ENCODE measurements around the gene GCM1. TPM values are rescaled to one million over a fixed set of nuclear protein-coding genes. Genes with fewer than 3 reads are reported as not detected.
"Not testable (repeated sequence)": the region's sequence is repeated elsewhere in the genome, so short reads cannot be mapped to it uniquely, and the experiment has no call there.

Gene GCM1, protein sequence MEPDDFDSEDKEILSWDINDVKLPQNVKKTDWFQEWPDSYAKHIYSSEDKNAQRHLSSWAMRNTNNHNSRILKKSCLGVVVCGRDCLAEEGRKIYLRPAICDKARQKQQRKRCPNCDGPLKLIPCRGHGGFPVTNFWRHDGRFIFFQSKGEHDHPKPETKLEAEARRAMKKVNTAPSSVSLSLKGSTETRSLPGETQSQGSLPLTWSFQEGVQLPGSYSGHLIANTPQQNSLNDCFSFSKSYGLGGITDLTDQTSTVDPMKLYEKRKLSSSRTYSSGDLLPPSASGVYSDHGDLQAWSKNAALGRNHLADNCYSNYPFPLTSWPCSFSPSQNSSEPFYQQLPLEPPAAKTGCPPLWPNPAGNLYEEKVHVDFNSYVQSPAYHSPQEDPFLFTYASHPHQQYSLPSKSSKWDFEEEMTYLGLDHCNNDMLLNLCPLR
- total RNA-seq (2014; rRNA removed; shearing (Covaris generic)): 0.23 TPM in 1 of 2 replicates, not detected in the other

DNA sequence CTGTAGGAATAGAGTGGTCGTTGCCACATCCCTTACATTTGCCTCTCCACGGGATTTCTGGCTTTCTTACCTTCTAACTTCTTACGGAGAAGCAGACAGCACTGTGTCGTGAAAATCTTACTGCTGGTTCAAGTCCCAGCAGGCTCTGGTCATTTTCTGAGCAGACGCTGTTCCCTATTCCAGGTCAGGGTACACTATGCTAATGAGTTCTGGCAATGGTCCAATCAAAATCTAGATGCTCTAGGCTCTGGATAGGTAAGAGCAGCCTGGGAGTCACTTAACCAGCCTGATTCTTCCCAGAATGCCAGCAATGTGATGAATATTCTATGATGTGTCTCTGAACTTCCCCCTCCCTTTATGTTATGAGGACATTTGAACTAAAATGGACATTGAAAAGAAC is at the start of gene GCM1:
GCM1 (minus strand) TSS at position 158 of the 400 bp plus-strand sequence. CDS start 3,209 bp downstream, outside the sequence.
- DNase-seq (ENCODE audit: low read depth): no peak

- no peak for DNase-seq (ENCODE audit: low read depth)
Observed at GRCh38 chr6:53197553-53197952, 48.9 kb upstream of the GCM1 start.

DNA sequence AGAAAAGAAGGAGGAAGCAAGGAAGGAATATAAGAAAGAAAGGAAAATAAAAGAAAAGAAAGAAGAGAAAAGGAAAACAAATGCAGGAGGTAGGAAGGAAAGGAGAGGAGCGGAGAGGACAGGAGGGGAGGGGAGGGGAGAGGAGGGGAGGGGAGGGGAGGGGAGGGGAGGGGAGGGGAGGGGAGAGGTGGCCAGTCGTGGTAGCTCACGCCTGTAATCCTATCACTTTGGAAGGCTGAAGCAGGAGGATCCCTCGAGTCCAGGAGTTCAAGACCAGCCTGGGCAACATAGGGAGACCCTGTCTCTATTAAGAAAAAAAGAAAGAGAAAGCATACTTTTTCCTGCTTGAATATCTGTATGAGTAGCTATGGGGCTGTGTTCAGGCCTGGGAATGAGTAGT is 46.4 kb upstream of the GCM1 start:
- no peak for DNase-seq (ENCODE audit: low read depth)

DNA sequence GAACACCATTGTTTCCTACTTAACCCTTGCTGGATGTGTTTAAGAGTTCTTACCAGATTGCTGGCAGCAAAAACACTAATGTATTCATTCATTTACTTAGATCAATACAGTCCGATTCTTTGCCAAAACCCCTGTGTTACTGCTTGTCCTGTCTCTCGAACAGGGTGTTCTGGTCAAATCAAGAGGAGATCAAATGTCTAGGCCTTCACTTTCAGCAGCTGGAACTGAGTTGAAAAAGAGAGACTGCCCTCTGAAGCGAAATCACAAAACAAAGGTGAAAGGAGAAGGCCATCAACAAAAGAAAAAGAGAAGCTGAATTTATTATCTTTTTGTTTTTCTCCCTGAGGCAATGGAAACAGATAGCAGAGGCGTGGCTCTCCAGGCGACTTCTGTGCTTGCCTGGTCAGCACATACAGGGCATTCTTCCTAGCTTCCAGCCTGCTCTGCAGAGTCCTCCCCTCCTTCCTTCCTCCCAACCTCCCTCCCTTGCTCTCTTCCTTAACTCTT is 44.1 kb upstream of the GCM1 start:
- no peak for DNase-seq (ENCODE audit: low read depth)

GRCh38 chr6:53189554-53189953 is 40.9 kb upstream of the GCM1 start:
- DNase-seq (ENCODE audit: low read depth): no peak

DNA sequence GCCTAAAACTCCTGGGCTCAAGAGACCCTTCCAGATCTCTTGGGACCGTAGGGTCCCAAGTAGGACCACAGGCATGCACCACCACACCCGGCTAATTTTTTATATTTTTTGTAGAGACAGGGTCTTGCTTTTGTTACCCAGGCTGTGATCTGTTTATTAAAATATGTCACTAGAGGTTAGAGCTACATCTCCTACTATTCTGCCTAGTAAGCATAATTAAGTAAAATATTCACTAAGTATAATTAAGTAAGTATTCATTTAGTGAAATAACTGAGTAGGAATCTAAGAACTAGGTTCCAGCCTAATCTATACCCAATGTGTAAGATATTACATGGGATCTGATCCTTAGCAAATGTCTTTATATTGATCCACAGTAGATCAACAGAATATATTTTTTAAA is 40.2 kb upstream of the GCM1 start:
- DNase-seq (ENCODE audit: low read depth): no peak

DNA sequence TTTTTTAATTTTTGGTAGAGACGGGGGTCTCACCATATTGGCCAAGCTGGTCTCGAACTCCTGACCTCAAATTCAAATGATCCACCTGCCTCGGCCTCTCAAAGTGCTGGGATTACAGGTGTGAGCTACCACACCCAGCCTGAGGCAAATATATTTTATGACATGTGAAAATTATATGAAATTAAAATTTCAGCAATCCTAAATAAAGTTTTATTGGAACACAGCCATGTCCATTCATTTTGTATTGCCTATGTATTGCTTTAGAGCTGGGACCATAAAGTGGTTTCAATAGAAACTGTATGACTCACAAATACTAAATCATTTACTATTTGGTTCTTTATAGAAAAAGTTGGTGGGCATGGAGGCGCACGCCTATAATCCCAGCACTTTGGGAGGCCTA is 32.0 kb upstream of the GCM1 start:
- no peak for DNase-seq (ENCODE audit: low read depth)

DNA sequence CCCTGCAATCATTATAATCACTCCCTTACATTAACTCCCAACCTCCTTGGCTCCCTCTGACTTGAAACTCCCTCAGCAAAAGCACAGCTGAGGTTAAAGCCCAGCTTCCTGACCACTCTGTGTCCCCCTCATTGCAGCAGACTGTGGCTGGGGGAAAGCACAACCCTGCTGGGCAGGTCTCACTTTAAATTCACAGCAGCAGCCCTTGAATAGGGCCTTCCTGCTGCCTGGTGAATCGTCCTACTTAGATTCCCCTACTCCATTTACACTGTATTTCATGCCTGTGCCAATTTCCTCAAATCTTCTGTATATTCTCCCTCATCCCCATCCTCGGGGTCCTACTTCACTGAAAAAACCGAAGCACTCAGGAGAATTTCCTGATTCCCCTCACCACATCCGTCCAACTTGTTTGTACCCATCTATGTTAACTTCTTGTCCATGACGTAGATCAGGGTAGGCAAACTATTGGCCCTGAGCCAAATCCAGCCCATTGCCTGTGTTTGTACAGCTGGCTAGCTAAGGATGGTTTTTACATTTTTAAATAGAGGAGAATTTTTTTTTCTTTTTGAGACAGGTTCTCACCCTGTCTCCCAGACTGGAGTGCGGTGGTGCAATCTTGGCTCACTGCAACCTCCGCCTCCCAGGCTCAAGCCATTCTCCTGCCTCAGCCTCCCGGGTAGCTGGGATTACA is 31.5 kb upstream of the GCM1 start:
- peak; percentile 48 for DNase-seq (ENCODE audit: low read depth)

GRCh38 chr6:53178837-53179432 is 30.3 kb upstream of the GCM1 start:
- DNase-seq (ENCODE audit: low read depth): no peak

DNA sequence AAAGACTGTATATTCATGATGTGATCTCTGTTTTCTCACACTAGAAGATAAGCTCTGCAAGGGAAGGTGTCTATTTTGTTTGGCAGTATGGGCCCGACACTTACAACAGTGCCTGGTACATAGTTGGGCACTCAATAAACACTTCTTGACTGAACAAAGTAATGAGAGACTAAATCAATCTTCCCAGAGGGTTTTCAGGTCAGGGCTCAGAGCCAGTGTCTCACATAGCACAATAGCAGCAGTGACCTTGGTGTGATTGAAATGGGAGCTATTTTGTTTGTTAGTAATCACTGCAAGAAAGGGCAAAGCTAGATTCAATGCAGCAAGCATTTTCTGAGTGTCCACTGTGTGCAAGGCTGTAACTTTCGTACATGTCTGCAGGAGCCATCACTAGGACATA is 26.4 kb upstream of the GCM1 start:
- DNase-seq (ENCODE audit: low read depth): no peak

DNA sequence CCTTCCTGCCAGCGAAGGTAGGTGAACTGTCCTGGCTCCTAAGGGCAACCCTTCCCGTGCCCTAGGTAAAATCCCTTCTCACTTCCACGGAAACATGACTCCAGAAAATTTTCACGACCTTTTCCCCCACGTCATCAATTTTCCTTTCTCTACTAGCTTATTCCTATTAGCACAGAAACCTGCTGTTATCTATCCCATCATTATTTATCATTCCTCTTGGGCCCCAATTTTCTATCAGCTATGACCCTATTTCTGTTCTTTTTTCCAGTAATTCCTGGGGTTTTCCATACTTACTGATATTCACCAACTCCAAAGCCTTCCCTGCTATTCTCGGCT is 23.8 kb upstream of the GCM1 start:
- DNase-seq (ENCODE audit: low read depth): no peak

DNA sequence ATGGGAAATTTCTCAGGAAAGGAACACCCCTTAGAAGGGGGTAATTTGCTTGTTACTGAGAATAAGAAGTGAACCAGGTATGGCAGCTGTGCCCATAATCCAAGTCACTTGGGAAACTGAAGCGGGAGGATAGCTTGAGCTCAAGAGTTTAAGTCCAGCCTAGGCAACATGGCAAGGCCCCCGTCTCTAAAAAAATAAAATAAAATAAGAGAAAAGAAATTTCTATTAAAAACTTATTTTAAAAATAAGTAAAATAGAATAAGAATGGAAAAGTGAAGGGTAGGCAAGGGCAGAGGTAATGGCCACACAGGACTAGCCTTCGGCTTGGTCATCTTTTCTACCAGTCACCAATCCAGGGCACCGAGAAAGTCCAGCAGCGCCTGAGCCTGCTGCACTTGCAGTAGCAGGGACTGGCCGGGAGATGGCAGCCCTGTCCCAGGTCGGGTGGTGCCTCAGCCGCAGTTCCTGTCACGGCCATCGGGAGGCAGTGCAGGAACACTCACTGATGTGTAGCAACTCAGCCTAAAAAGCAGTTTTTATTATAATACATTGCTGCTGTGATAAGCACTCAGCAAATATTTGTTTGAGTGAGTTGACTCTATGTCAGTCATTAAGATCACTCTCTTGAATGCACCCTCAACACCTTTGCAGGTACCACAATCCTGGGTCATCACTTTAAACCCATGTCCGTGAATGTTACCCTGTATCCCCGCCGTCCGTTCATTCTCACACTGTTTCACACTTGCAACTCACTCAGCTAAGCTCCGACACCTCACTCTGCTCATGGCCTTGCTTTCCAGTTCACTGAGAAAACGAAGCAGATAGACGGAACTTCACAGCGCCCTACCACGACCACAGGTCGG is 23.2 kb upstream of the GCM1 start:
- peak; percentile 90 for DNase-seq (ENCODE audit: low read depth)

- peak; percentile 69 for DNase-seq (ENCODE audit: low read depth)
Observed at GRCh38 chr6:53168516-53169267, 20.1 kb upstream of the GCM1 start.

GRCh38 chr6:53165293-53165692 is 16.7 kb upstream of the GCM1 start:
- no peak for DNase-seq (ENCODE audit: low read depth)

DNA sequence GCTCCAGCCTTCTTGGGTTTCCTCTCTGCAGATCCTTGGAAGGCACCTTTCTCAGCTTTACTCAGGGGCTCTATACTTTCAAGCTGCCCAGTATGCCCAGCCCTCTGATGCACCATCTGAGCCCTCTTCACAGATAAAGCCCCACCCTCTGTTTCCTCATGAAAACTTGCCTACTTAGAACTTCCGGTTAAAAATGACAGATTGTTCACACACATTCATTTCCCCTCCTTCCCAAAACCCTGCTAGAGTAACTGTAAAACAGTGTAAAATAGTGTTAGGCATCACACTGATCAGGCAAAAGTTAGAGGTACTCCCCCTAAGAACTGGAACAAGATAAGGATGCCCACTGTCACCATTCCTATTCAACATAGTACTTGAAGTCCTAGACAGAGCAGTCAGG is 14.0 kb upstream of the GCM1 start:
- DNase-seq (ENCODE audit: low read depth): no peak

DNA sequence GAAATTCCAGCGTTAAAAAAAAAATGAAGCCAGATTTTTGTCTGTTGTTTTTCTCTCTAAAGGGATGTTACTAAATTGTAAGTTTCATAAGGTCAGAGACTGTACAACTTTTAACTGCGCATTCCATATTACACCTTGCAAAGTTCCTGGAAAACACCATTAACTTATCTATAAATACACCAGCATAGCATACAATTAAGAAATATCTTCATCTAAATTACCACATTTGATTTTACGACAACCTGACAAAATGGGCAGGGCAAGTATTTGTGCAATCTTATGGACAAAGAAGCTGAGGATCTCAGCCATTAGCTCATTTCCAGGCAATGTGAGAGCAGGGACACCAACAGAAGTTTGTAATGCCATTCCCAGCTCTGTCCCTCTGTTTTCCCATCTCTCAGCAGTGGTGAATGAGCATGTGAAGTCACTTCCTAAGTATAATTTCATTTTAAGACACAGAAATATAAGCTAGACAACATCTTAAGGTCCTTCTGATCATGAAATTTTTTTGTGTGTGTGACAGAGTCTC is 12.9 kb upstream of the GCM1 start:
- no peak for DNase-seq (ENCODE audit: low read depth)

DNA sequence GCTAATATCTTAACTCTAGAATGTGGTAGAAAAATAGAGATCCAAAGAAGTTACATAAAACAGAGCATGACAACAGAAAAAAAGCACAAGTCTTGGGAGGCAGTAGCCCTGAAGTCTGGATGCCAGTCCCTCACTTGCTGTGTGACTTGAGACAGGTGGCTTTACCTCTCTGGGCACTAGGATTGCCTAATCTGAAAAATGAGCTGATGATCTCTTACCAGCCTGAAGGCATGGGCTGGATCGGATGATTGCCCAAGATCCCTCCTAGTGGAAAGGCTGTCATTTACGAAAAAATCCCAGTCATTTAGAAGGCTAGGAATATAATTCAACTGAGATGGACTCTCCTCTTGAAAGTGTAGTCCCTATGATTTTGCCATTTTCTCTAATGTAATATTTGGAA is 10.9 kb upstream of the GCM1 start:
- no peak for DNase-seq (ENCODE audit: low read depth)

DNA sequence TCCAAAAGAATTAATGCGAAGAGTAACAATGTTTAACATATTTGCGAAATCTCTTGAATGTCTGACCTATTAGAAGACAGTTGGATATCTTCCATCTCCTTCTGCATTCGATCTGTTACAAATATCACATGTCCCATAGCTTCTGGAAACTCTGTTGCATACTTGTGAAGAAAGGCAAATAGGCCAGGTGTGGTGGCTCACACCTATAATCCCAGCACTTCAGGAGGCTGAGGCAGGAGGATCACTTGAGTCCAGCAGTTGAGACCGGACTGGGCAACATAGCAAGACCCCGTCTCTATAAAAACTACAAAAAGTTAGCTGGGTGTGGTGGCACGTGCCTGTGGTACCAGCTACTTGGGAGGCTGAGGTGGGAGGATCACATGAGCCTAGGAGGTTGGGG is 9.4 kb upstream of the GCM1 start:
- DNase-seq (ENCODE audit: low read depth): not testable (repeated sequence)

DNA sequence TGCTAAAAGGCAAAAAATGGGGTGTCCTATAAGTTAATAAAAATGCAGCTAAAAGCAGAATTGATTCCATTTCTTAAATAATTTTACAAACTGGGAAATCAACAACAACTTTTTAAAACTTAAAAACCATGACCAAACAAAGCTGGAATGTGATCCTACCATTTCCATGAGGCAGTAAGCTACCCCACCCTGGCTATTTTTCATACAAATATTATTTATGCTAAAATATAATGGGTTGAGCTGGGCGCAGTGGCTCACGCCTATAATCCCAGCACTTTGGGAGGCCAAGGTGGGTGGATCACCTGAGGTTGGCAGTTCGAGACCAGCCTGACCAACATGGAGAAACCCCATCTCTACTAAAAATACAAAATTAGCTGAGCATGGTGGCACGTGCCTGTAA is 6.6 kb upstream of the GCM1 start:
- DNase-seq (ENCODE audit: low read depth): not testable (repeated sequence)

DNA sequence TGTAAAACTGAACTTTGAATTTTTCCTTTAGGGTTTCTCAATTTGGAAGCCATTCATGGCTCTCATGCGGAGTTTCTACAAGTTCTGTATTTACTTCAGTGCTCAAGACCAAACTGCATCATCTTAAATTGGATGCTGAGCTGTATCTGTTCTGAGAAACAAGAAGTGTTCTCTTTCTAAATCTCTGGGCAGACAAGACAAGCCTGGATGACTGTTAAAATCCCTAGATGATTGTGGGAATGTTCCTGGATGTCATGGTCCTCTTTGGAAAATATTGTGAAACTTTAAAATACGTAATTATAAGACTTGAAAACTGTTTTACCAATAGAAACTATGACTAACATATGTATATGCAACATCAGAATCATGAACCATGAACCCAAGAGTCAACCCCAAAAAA is 6.2 kb upstream of the GCM1 start:
- DNase-seq (ENCODE audit: low read depth): no peak

- DNase-seq (ENCODE audit: low read depth): no peak
Observed at GRCh38 chr6:53154071-53154470, 5.4 kb upstream of the GCM1 start.

Measured in Daoy (cell line).